Measurements from ENCODE around the gene ATP5PF. TPM values are rescaled to one million over a fixed set of nuclear protein-coding genes. Genes with fewer than 3 reads are reported as not detected.
"Not testable (repeated sequence)": the region's sequence is repeated elsewhere in the genome, so short reads cannot be mapped to it uniquely, and the experiment has no call there.

The ATP5PF gene
- total RNA-seq, 1 experiment from 2014 or later, result 104 TPM

GRCh38 chr21:25732091-25732760 lies 2.5 kb downstream of the ATP5PF start:
- DNase-seq (ENCODE audit: extremely low read depth, low read depth), result no peak

DNA sequence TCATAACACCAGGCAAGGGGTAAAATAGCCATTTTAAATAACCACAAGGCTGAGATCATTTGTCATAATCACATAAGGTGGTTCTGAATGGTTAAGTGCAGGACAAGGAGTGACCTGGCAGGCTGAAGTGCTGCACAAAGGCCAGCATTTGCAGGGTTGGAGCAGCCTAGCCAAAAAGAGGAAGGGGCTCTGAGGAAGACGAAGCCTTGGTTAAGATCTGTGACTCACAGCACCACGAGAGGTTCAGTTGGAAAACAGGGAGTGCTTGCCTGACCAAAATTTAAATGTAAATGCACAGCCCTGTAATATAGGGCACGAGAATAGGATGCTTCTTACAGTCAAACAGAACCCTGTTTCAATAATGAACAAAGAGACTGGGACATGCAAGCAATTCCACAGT lies 12.1 kb downstream of the ATP5PF start:
- DNase-seq (ENCODE audit: extremely low read depth, low read depth), result no peak

DNA sequence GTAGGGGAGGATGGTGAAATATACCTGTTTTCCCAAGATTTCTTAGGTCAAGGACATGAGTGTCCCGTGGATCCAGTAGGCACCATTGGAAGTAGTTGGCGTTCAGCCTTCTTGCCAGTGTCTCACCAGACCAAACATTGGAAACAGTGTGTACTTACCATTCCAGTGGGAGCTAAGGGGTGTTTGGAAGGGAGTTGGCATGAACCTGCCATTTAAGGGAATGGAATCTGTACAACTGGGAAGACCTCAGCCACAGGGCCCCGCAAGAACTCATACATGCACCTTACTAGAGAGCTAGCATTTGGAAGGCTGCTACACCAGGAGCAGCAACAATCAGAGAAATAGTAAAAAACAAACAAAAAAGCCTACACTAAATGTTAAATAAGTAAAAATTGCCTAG lies 12.7 kb downstream of the ATP5PF start:
- no peak for DNase-seq (ENCODE audit: extremely low read depth, low read depth)

DNA sequence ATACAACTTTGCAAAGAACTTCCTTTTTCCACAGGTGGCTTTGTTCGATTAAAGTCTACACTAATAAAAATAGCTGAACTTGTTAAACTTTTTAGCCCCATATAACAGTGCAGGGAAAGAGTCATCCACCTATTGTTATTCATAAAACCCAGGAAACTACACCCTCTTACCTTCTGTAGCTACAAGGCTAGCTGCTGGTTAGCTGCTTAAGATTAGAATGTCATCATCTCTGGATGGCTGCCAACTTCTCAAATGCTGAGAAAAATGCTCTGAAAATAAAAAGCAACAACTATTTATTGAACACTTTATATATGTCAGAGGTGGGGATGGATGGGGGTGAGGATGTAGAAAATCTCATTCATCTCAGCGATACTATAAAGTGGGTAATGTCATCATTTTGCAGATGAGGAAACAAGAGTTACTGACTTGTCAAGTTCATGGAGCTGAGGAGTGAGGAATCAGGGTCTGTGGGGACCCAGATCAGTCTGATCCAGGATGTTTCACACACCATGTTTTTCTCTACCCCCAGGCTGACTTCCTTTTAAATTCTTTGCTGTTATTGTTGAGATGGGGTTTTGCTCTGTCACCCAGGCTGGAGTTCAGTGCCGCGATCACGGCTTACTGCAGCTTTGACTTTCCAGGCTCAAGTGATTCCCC lies 17.1 kb downstream of the ATP5PF start:
- no peak for DNase-seq (ENCODE audit: extremely low read depth, low read depth)

DNA sequence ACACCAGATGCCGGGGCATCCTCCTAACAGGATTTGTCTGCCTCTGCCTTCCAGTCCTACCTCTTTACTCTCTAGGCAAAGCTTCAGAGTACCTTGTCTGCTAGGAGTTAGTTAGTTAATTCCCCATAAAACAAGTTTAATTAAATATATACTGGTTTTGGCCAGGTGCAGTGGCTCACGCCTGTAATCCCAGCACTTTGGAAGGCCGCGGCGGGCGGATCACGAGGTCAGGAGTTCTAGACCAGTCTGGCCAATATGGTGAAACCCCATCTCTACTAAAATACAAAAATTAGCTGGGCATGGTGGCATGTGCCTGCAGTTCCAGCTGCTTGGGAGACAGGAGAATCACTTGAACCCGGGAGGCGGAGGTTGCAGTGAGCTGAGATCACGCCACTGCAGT lies 20.6 kb downstream of the ATP5PF start:
- DNase-seq (ENCODE audit: extremely low read depth, low read depth), result not testable (repeated sequence)

DNA sequence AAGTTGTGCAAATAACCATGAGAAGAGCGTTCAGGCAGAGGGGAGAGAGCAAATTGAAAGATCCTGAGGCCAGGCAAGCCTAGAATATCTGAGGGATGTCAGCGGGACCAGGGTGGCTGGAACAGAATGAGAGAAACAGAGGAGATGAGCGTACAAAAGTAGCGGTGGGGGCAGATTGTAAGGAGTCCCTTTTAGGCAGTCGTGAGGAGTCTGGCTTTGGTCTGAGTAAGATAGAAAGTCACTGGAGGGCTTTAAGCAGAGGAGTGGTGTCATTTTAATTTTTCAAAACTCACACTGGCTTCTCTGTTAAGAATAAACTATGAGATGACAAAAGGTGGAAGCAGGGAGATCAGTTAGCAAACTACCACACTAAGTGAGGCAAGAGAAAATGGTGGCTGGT lies 24.2 kb downstream of the ATP5PF start:
- no peak for DNase-seq (ENCODE audit: extremely low read depth, low read depth)

DNA sequence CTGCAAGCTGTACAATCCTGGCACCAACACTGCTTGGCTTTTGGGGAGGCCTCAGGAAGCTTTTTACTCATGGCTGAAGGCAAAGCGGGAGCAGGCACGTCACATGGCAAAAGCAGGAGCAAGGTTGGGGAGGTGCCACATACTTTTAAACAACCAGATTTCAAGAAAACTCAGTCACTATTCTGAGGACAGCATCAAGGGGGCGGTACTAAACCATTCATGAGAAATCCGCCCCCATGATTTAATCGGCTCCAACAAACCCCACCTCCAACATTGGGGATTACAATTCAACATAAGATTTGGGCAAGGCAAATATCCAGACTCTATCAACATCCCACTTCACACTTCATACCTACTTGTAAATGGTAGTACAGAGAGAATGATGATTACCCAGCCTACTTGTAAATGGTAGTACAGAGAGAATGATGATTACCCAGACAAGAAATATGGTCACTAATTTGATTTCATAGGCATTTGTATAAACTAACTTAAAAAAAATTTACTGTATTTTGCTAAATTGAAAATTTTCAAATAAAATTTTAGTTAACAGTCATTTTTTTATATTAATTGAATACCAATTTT lies 24.9 kb downstream of the ATP5PF start:
- DNase-seq (ENCODE audit: extremely low read depth, low read depth), result no peak

DNA sequence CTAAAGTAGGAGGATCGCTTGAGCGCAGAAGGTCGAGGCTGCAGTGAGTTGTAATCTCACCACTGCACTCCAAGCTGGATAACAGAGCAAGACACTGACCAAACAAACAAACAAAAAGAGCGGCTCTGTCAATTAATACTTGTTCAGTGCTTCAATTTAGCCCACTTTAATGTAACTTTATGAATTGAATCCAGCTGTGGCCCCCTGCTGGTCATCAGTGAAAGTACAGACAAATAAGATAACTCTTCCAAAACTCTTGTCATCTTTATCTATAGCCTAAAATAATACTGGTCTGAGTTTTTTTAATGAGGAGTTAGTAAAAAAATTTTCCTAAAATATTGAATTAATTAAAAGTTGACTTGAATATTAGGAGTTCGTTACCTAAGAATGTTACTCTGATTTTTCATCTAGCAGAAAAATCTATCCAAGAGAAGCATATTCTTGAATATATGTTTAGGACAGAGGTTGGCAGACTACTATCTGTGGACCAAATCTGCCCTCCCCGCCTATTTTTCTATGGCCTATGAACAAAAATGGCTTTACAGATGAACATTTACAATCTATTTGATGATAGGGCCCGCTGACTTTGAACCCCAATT lies 26.1 kb downstream of the ATP5PF start:
- DNase-seq (ENCODE audit: extremely low read depth, low read depth), result peak; percentile 38

DNA sequence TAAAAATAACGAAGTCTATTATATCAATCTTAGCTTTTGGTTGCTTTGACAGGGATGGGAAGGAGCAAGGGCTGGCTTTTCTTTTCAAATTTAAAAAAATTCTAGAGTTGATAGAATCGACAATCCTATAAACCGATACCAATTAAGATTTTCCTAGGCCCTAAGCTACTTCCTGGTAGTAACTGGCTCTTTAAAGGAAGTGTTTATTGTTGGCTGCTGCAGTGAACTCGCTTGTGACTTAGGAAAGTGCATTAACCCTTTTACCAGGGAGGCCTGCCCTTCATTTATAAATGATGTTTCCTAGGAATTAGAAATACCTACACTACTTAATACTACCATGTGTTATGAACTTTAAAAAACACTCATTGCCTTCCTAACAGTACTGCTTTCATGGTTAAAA lies 33.2 kb downstream of the ATP5PF start:
- DNase-seq (ENCODE audit: extremely low read depth, low read depth), result no peak

DNA sequence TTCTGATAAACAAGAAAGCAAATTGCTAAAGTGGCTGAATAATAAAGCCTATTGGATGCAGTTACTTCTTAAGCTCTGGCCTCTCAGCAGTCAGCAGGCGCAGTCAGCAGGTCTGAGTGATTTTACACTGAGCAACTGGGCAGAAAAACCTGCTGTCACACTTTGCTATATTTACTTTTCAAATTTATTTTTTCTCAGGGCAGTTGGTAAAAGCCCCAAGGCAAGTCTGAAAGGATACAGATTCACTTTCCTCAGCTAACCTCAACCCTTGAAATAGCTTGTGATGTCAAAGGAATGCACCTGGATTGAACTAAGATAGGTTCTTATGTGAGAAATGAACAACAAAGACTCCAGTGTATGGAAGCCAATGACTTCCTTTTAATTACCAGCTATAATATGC lies 34.0 kb downstream of the ATP5PF start:
- no peak for DNase-seq (ENCODE audit: extremely low read depth, low read depth)

DNA sequence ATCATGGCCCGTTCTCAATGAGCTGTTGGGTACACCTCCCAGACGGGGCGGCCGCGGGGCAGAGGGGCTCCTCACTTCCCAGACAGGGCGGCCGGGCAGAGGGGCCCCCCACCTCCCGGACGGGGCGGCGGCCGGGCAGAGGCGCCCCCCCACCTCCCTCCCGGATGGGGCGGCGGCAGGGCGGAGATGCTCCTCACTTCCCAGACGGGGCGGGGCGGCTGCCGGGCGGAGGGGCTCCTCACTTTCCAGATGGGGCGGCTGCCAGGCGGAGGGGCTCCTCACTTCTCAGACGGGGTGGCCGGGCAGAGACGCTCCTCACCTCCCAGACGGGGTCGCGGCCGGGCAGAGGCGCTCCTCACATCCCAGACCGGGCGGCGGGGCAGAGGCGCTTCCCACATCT lies 39.2 kb downstream of the ATP5PF start:
- not testable (repeated sequence) for DNase-seq (ENCODE audit: extremely low read depth, low read depth)

- DNase-seq (ENCODE audit: extremely low read depth, low read depth), result no peak
These were observed 42.7 kb downstream of the ATP5PF start for GRCh38 chr21:25691976-25692375.

- no peak for DNase-seq (ENCODE audit: extremely low read depth, low read depth)
These were observed 45.5 kb downstream of the ATP5PF start for GRCh38 chr21:25689226-25689625.

DNA sequence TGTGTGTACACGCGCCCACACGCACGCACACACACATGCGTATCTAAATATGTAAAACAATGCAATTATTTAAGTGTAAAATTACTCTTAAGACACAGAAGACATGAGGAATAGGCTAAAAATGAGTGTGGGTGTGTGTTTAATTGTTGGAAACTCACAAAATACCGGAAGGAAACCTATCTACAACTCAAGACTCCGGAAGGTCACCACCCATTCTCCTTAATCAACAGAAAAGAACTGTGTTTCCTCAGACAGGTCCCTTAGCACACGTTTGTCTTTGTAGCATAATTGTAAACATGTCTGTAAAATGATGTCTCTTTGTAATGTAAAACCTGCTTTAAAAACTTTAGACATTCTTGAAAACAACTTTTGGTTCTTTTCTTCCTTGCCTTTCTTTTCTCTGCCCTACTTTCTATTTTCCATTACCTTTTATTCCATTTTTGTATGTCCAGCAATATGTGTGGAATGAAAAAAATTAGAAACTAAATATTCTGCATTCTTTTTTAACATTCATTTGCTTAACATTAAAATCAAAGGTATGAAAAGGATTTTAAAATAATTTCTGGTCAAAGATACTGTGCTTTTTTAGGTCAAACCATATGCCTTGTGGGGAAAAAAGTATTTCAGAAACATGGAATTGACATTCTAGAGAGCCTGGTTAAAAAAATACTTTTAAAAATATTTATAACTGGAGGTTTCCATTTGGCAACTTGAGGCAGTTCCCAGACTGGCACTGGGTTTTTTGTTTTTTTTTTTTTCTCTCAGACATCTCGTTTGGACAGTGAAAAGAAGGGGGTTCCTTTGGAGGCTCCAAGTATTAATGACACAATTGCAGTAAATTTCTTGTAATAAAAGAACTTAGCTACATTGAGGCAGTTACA lies 46.2 kb downstream of the ATP5PF start:
- DNase-seq (ENCODE audit: extremely low read depth, low read depth), result no peak

GRCh38 chr21:25687787-25688186 lies 46.9 kb downstream of the ATP5PF start:
- no peak for DNase-seq (ENCODE audit: extremely low read depth, low read depth)

DNA sequence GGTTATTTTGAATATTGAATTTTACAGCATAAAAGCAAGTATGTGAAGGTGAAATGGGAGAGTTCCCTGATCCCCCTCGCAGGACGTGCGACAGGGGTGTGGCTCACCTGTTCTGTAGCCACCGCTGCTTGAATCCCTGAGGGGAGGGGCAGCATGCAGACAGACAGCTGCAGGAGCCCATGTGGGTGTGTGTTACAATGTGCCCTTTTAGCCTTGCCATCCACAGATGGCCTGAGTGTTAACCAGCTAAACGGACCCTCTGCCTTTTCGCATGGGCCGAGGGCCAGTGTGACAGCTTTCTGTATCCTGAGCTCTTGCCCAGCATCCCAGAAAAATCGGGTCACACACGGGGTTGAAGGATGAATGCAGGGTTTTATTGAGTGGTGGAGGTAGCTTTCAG lies 52.3 kb downstream of the ATP5PF start:
- DNase-seq (ENCODE audit: extremely low read depth, low read depth), result no peak

DNA sequence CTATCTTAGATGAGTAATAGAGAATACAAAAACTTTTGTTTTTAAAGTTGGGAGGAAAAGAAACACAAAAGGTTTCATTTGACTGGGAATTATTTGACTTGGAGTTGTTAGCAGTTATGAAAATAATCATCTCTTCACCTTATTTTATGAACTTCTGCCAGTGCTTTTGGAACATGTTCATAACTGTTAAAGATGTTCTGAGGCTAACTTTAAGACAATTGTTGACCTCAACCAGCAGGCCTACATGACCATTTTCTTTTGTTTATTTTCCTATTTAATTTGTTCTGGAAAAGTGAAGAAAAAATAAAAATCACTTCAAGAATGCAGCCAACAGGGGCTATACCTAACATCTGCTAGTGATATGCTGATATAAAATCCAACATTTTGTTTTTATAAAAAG lies 58.3 kb downstream of the ATP5PF start:
- DNase-seq (ENCODE audit: extremely low read depth, low read depth), result no peak
